GM12874 (cell line): ENCODE data around the gene ZNF646.

Experiments used
- TF ChIP-seq, protein P1 (sequence below): IDR thresholded peaks from 2 replicates; pipeline ENCODE4 v1.5.1; 2011; ENCODE audit warnings: low read depth, mild to moderate bottlenecking, control low read depth, low read length, moderate library complexity; ENCODE audit not compliant: insufficient read depth

Gene ZNF646

DNA sequence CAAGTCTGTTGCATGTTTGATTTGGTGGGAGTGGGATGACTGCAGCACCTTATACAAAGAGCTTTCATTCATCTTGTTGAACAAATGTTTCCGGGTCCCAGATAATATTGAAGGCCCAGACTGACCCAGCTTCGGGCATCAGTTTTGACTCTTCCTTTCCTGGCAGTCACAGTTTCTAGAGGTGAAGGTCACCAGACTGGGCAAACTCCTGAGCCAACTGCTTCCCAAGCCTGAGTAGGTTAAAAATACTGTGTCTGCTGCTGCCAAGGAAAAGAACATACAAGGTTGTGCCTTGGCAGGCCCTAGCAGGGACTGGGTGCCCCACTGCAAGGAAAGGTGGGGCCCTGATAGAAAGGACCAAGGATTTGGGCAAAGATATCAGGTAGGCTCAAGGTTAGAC lies 38.5 kb downstream of the ZNF646 start:
- TF ChIP-seq, protein P1, sequence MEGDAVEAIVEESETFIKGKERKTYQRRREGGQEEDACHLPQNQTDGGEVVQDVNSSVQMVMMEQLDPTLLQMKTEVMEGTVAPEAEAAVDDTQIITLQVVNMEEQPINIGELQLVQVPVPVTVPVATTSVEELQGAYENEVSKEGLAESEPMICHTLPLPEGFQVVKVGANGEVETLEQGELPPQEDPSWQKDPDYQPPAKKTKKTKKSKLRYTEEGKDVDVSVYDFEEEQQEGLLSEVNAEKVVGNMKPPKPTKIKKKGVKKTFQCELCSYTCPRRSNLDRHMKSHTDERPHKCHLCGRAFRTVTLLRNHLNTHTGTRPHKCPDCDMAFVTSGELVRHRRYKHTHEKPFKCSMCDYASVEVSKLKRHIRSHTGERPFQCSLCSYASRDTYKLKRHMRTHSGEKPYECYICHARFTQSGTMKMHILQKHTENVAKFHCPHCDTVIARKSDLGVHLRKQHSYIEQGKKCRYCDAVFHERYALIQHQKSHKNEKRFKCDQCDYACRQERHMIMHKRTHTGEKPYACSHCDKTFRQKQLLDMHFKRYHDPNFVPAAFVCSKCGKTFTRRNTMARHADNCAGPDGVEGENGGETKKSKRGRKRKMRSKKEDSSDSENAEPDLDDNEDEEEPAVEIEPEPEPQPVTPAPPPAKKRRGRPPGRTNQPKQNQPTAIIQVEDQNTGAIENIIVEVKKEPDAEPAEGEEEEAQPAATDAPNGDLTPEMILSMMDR: no peak

DNA sequence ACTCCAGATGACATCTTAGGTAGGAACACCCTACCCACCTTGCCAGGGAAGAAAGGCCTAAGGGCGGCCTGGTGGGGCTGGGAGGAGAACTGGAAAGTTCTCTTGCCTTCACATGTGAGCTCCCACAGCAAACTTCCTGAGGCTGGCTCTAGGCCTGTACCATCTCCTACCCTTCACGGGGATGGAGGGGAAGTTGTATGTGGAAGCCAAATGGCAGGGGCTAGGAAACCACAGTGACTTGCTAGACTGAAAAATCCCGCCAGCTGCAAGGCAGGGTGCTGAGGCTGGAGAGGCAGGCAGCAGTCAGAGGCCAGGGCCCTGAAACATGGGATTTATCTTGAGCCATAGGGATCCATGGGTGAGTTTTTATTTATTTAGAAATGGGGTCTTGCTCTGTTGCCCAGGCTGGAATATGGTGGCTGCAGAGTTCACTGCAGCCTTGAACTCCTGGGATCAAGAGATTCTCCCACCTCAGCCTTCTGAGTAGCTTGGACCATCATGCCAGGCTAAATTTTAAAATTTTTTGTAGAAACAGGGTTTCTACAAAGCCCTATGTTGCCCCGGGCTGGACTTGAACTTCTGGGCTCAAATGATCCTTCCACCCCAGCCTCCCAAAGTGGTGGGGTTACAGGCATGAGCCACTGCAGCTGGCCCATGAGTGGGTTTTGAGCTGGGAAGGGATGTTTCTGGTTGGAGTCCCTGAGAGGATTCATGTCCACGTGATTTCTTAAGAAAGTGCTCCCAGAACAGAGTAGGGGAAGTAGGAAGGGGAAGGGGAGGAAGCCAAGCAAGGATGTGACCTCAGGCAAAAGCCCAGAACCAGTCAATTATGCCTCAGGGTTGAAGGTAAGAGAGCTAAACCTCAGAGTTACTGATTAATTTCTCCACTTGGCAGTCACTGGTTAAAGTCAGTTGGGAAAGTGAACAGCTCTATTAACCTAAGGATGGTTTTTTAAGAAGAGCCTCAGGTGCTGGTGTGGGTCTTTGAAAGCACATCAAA lies 39.2 kb downstream of the ZNF646 start:
- TF ChIP-seq, protein P1: no peak

DNA sequence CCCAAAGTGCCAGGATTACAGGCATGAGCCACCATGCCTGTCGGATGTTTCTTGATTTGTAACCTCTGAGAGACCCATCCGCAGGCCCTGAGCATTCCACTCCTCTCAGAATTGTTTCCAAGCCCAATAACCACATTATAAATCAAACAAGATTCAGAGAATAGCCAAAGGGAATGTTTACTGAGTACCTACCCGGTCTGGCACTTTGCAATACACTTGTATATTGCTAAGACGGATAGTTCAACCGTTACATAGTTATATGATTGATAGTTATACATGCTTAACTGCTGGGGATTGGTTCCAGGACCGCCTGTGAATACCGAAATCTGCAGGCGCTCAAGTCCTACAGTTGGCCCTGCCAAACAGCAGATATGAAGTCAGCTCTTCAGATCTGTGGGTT lies 40.2 kb downstream of the ZNF646 start:
- TF ChIP-seq, protein P1: no peak

DNA sequence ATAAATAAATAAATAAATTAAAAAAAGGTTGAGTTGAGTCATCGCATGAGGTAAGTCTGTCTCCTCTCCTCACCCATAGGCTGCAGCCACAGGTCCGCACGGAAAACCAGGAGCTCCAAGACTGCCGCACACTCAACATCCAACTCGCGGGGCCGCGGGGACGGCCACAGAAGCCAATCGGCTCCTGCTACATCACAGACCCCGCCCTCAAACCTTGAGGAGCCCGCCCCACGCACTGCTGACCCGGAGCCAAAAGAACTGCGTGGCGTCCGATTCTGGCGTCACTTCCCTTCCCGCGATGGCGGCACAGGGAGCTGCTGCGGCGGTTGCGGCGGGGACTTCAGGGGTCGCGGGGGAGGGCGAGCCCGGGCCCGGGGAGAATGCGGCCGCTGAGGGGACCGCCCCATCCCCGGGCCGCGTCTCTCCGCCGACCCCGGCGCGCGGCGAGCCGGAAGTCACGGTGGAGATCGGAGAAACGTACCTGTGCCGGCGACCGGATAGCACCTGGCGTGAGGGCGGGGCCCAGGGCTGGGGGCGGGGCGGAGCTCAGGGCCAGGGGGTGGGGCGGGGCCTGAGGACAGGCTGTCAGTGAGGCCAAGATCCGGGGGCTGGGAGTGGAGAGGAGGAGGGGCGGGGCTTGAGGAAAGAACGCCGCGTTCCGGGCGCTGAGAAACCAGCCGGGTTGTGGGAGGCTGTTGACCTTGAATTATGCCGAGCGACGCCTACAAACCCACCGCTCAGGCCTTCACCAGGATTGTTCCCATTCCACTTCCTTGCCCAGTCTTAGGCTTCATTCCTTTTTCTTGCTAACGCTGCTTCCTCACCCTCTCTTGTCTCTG lies 43.4 kb downstream of the ZNF646 start, which contains the start of gene KAT8:
Gene KAT8 (plus strand): TSS at position 281 of the 839 bp plus-strand sequence. CDS start 18 bp downstream, at position 299.
- TF ChIP-seq, protein P1: no peak

DNA sequence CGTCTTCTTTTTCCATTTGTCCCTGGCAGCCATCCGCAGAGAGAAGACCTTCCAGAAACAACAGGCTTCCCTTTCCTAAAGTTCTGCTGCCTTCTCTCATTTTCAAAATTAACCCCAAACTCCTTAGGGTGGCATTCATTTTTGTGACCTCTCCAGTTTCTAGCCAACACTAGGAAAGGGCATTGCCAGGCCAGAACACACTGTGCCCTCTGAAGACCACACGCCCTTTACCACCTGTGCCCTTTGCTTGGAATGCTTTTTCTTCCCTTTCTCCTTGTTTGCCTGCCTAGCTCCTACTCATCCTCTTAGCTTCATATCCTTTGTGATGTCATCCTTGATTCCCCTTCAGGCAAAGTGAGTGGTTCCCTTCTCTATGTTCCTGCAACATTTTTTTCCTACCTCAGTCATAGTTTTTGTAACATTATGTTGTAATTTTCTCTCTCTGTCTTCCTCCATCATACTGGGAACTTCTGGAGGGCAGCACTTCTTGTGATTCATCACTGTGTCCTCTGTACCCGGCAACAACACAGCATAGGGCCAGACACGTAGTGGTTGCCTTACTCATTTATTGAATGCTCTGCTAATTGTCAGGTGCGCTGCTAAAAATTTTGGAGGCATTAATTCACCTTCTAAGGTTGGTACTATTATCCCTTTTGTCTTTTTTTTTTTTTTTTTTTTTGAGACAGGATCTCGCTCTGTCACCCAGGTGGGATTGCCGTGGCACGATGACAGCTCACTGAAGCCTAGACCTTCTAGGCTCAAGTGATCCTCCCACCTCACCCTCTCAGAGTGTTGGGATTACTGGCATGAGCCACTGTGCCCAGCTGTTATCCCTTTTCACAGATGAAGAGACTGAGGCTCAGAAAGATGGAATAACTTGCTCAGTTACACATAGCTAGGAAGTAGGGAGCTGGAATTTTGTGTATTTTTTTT lies 44.3 kb downstream of the ZNF646 start:
- TF ChIP-seq, protein P1: no peak

DNA sequence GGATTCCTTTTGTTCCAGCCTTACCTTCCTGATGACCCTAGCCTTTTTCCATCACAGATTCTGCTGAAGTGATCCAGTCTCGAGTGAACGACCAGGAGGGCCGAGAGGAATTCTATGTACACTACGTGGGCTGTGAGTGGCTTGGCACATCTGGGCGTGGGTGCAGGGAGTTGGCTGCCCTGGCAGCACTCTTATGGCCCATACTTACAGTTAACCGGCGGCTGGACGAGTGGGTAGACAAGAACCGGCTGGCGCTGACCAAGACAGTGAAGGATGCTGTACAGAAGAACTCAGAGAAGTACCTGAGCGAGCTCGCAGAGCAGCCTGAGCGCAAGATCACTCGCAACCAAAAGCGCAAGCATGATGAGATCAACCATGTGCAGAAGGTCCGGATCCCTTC lies 45.9 kb downstream of the ZNF646 start:
- TF ChIP-seq, protein P1: no peak
